ENCODE measurements around the gene SNX13. TPM values are rescaled to one million over a fixed set of nuclear protein-coding genes. Genes with fewer than 3 reads are reported as not detected.

SNX13 gene
- polyA plus RNA-seq, 1 experiment, result 7.7 TPM

GRCh38 chr7:17916786-17917185 lies 23.5 kb downstream of the SNX13 start:
- no peaks in the 10 kb centered on the region for H3K27me3 ChIP-seq (ENCODE audit: control insufficient read depth, insufficient read depth, low read length)
- POLR2A ChIA-PET, result no interaction called here
- no peaks in the 10 kb centered on the region for H3K36me3 ChIP-seq (ENCODE audit: control insufficient read depth, insufficient read depth, low read length)
- no peak for TF ChIP-seq CTCF (IDR thresholded peaks at IDR 0.05; ENCODE audit: insufficient read depth, low read depth, low read length)
- CTCF ChIA-PET, result no interaction called here
- DNase-seq (ENCODE audit: low read depth), result no peak
- H3K4me3 ChIP-seq (ENCODE audit: low read depth, low read length), result no peak overlapping the region

- Histone ChIP-seq H3K4me3 (ENCODE audit: low read depth, low read length) (no peak overlapping the region), H3K27me3 (ENCODE audit: control insufficient read depth, insufficient read depth, low read length) (no peaks in the 10 kb centered on the region), H3K36me3 (ENCODE audit: control insufficient read depth, insufficient read depth, low read length) (no peaks in the 10 kb centered on the region)
- ChIA-PET CTCF (no interaction called here), POLR2A (no interaction called here)
- TF ChIP-seq CTCF (IDR thresholded peaks at IDR 0.05; ENCODE audit: insufficient read depth, low read depth, low read length), result no peak
- no peak for DNase-seq (ENCODE audit: low read depth)
These were observed 24.5 kb downstream of the SNX13 start for GRCh38 chr7:17915796-17916195.

- no peak overlapping the region for H3K4me3 ChIP-seq (ENCODE audit: low read depth, low read length)
- DNase-seq (ENCODE audit: low read depth), result no peak
- ChIA-PET CTCF (interaction anchor here (1.1 kb wide), 1 partner anchor 22 kb away, joined by 3 read pairs; no protein-coding TSS in a partner anchor), POLR2A (no interaction called here)
- no peak for TF ChIP-seq CTCF (IDR thresholded peaks at IDR 0.05; ENCODE audit: insufficient read depth, low read depth, low read length)
- no peaks in the 10 kb centered on the region for H3K36me3 ChIP-seq (ENCODE audit: control insufficient read depth, insufficient read depth, low read length)
- H3K27me3 ChIP-seq (ENCODE audit: control insufficient read depth, insufficient read depth, low read length), result no peaks in the 10 kb centered on the region
These were observed 25.1 kb downstream of the SNX13 start for GRCh38 chr7:17915168-17915567.

GRCh38 chr7:17913250-17913649 lies 27.0 kb downstream of the SNX13 start:
- DNase-seq (ENCODE audit: low read depth), result no peak
- ChIA-PET CTCF (no interaction called here), POLR2A (no interaction called here)
- no peaks in the 10 kb centered on the region for H3K27me3 ChIP-seq (ENCODE audit: control insufficient read depth, insufficient read depth, low read length)
- no peaks in the 10 kb centered on the region for H3K36me3 ChIP-seq (ENCODE audit: control insufficient read depth, insufficient read depth, low read length)
- no peak overlapping the region for H3K4me3 ChIP-seq (ENCODE audit: low read depth, low read length)
- TF ChIP-seq CTCF (IDR thresholded peaks at IDR 0.05; ENCODE audit: insufficient read depth, low read depth, low read length), result no peak

GRCh38 chr7:17912536-17913235 lies 27.6 kb downstream of the SNX13 start:
- Histone ChIP-seq H3K27me3 (ENCODE audit: control insufficient read depth, insufficient read depth, low read length) (no peaks in the 10 kb centered on the region), H3K36me3 (ENCODE audit: control insufficient read depth, insufficient read depth, low read length) (no peaks in the 10 kb centered on the region), H3K4me3 (ENCODE audit: low read depth, low read length) (no peak overlapping the region)
- no peak for DNase-seq (ENCODE audit: low read depth)
- ChIA-PET CTCF (no interaction called here), POLR2A (no interaction called here)
- no peak for TF ChIP-seq CTCF (IDR thresholded peaks at IDR 0.05; ENCODE audit: insufficient read depth, low read depth, low read length)
